Lung (tissue), 12 donors: ENCODE data around the gene NFE2L2. TPM values are rescaled to one million over a fixed set of nuclear protein-coding genes. Genes with fewer than 3 reads are reported as not detected.

Source experiments
- ATAC-seq: fragments of 200-7000 bp; cut with Tn5 transposase; one replicate; pipeline ENCODE4 v1.9.1; 2020; ENCODE audit warnings: moderate number of reproducible peaks; ENCODE audit not compliant: insufficient read depth, low FRiP score
- DNase-seq, 3 donors: peaks; one replicate each; pipeline ENCODE4 v3.0.0-alpha.2; 2013 to 2017
- H3K27ac ChIP-seq, 2 donors: one replicate each; pipeline ENCODE4 v1.5.1; 2013; ENCODE audit warnings: mild to moderate bottlenecking in 2 of 2, moderate library complexity in 2 of 2, control low read depth in 1 of 2, inconsistent platforms in 1 of 2, low read depth in 1 of 2, low read length in 1 of 2
- H3K27me3 ChIP-seq, 3 donors: one replicate each; pipeline ENCODE4 v1.5.1; 2013; ENCODE audit warnings: low read length in 2 of 3; ENCODE audit not compliant: control insufficient read depth in 3 of 3, insufficient read depth in 3 of 3
- H3K36me3 ChIP-seq, 4 donors: one replicate each; pipeline ENCODE4 v1.5.1; 2013; ENCODE audit warnings: low read length in 4 of 4, mild to moderate bottlenecking in 1 of 4, moderate library complexity in 1 of 4; ENCODE audit not compliant: control insufficient read depth in 4 of 4, insufficient read depth in 4 of 4
- H3K4me1 ChIP-seq, 5 donors: one replicate each; pipeline ENCODE4 v1.5.1; 2013; ENCODE audit warnings: low read length in 5 of 5, mild to moderate bottlenecking in 2 of 5, moderate library complexity in 1 of 5; ENCODE audit not compliant: control insufficient read depth in 5 of 5, insufficient read depth in 5 of 5
- H3K4me3 ChIP-seq: one replicate; pipeline ENCODE4 v1.5.1; 2013; ENCODE audit warnings: mild to moderate bottlenecking, control low read depth, moderate library complexity
- H3K9ac ChIP-seq, 2 donors: one replicate each; pipeline ENCODE4 v1.5.1; 2013; ENCODE audit warnings: low read length in 2 of 2, control low read depth in 1 of 2; ENCODE audit not compliant: insufficient read depth in 1 of 2
- H3K9me3 ChIP-seq, 4 donors: one replicate each; pipeline ENCODE4 v1.5.1; 2013; ENCODE audit warnings: low read length in 3 of 4, mild to moderate bottlenecking in 1 of 4, moderate library complexity in 1 of 4; ENCODE audit not compliant: control insufficient read depth in 4 of 4, insufficient read depth in 3 of 4
- CTCF ChIP-seq: IDR thresholded peaks from 2 replicates; pipeline ENCODE4 v1.5.1; 2012; ENCODE audit warnings: mild to moderate bottlenecking; ENCODE audit errors: control extremely low read depth, extremely low read depth
- WGBS, 2 donors: extraction: QIAGEN DNeasy Blood & Tissue Kit; methylation state at CpG; one replicate each; pipeline ENCODE4 v1.1.7; 2013; 5-methylcytosine and 5-hydroxymethylcytosine counted together
- polyA plus RNA-seq, 2 donors: library from polyadenylated mRNA; stranded (reverse); fragments of 200-250 nt; gene quantifications; one replicate each; pipeline ENCODE4 v1.2.1, GENCODE V29; 2013
- total RNA-seq, 2 donors: library from RNA; depleted of rRNA in 1 of 2; stranded (reverse); fragments of >200 nt in 1 of 2; gene quantifications; one replicate each; pipeline ENCODE4 v1.2.1, GENCODE V29; 2014 to 2021
- donor health status: control.
- donor health status: control.
- donor health status: Bipolar disorder and iron deficiency.
- donor health status: healthy.
- donor health status: DM: yes; HTN: yes; CAD: no.

Gene NFE2L2
- total and polyA plus RNA-seq, 4 donors = 45.5 to 145 (median 80.6) TPM

GRCh38 chr2:177282787-177283572 lies 18.5 kb upstream of the NFE2L2 start:
- no peak overlapping the region for H3K9ac ChIP-seq
- no peaks in the 10 kb centered on the region for H3K27me3 ChIP-seq
- no peak overlapping the region for H3K27ac ChIP-seq
- peaks cover 0 to 1% (median 0%) of the 10 kb centered on the region in 4 donors for H3K9me3 ChIP-seq
- ATAC-seq (no peak), DNase-seq (no peak)
- H3K36me3 ChIP-seq = no peaks in the 10 kb centered on the region
- peaks cover 0 to 39% (median 4%) of the 10 kb centered on the region in 5 donors for H3K4me1 ChIP-seq
- TF ChIP-seq CTCF = no peak
- 88 to 93% methylated on average over 5 of the region's 5 CpGs for WGBS, 2 donors
- H3K4me3 ChIP-seq = no peak overlapping the region

GRCh38 chr2:177282181-177282641 lies 17.7 kb upstream of the NFE2L2 start:
- Histone ChIP-seq H3K4me3 (no peak overlapping the region), H3K36me3 (no peaks in the 10 kb centered on the region), H3K9ac (no peak overlapping the region), H3K27me3 (no peaks in the 10 kb centered on the region), H3K4me1 (peaks cover 0 to 39% (median 4%) of the 10 kb centered on the region in 5 donors), H3K9me3 (peaks cover 0 to 1% (median 0%) of the 10 kb centered on the region in 4 donors), H3K27ac (no peak overlapping the region)
- no peak for TF ChIP-seq CTCF
- no peak for ATAC-seq
- DNase-seq = peak in 2 of 3 donors; percentile 38 to 64
- 56 to 59% methylated on average over 3 of the region's 3 CpGs for WGBS, 2 donors

- H3K4me3 ChIP-seq = no peak overlapping the region
- 64 to 81% methylated on average over 6 of the region's 6 CpGs for WGBS, 2 donors
- peak; percentile 58 for ATAC-seq
- no peak overlapping the region for H3K9ac ChIP-seq
- H3K9me3 ChIP-seq = peaks cover 0 to 1% (median 0%) of the 10 kb centered on the region in 4 donors
- H3K4me1 ChIP-seq = peaks cover 0 to 37% (median 4%) of the 10 kb centered on the region in 5 donors
- H3K36me3 ChIP-seq = no peaks in the 10 kb centered on the region
- no peak for DNase-seq
- no peak overlapping the region for H3K27ac ChIP-seq
- H3K27me3 ChIP-seq = no peaks in the 10 kb centered on the region
- no peak for TF ChIP-seq CTCF
Observed at GRCh38 chr2:177281400-177282180, 17.1 kb upstream of the NFE2L2 start.
